ENCODE results near the gene PRMT5.
A peak's percentile ranks its signal among the peaks of the same experiment; 100 is the strongest.

PRMT5 gene

DNA sequence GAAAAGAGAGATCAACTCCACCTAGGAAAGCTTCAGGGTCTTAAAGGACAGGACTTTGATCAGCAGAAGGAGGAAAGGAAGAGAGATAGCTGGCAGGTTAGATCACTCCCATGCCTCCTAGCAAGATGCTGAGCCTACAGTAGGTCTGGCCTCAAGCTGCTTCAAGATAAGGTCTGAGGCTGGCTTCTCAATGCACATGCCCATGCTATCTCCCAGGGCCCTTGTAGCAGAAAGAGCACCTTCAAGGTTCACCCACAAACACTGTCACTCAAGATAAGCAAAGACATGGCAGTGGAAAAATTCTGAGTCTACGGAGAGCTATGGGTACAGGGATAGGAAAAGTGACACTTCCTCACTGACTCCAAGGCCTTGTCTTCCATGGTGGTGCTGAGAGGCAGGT lies 31.8 kb downstream of the PRMT5 start:
- no peak for DNase-seq (ENCODE audit: low read depth in 3 of 3)

GRCh38 chr14:22896760-22897159 lies 32.4 kb downstream of the PRMT5 start:
- no peak for DNase-seq (ENCODE audit: low read depth in 3 of 3)

DNA sequence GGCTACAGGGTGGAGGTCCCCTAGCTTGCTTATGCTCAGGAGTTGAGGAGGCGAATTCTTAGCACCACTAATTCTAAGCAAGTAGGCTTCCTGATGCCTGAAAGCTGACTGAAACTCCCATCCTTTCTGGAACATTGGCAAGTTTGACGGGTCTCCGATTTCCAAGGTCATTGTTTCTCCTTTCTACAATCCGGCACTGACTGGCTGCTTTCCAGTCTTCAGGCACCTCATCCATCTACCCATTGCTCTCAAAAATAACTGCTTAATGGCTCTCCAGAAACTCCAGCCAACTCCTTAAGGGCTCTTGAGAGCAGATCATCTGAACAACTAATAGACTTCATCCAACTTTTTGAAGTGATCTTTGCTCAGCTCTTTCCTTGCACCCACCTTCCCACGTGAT lies 32.8 kb downstream of the PRMT5 start:
- DNase-seq (ENCODE audit: low read depth in 3 of 3): no peak

- no peak for DNase-seq (ENCODE audit: low read depth in 3 of 3)
Observed at GRCh38 chr14:22895402-22895801, 33.8 kb downstream of the PRMT5 start.

- no peak for DNase-seq (ENCODE audit: low read depth in 3 of 3)
Observed at GRCh38 chr14:22893706-22894105, 35.5 kb downstream of the PRMT5 start.

- DNase-seq (ENCODE audit: low read depth in 3 of 3): no peak
Observed at GRCh38 chr14:22892488-22892887, 36.7 kb downstream of the PRMT5 start.

- DNase-seq (ENCODE audit: low read depth in 3 of 3): no peak
Observed at GRCh38 chr14:22890416-22890815, 38.8 kb downstream of the PRMT5 start.

GRCh38 chr14:22888662-22889061 lies 40.5 kb downstream of the PRMT5 start:
- DNase-seq (ENCODE audit: low read depth in 3 of 3): no peak

DNA sequence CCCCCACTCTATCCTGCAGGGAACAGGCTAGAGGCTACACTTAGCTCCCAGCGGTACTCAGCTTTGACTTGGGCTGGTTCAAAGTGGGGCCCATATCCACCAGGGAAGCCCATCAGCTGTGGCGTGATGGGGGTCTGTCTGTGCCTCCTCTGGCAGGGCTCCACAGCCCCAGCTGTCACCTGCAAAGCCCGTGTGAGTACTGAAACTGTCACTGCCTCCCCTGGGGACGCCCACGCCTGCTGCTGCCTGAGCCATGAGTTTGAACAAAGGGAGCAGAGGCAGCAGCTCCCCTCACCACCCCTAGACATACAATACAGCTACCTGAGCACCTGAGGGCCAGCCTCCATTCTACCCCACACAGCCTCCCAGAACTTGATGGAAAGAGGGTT lies 41.2 kb downstream of the PRMT5 start:
- DNase-seq (ENCODE audit: low read depth in 3 of 3): peak; percentile 43 to 61 (median 56)

- peak in 1 of 3 experiments; percentile 10 for DNase-seq (ENCODE audit: low read depth in 3 of 3)
Observed at GRCh38 chr14:22887260-22887989, 41.8 kb downstream of the PRMT5 start.

GRCh38 chr14:22886500-22887259 lies 42.5 kb downstream of the PRMT5 start:
- DNase-seq (ENCODE audit: low read depth in 3 of 3): peak; percentile 50 to 60 (median 53)

- DNase-seq (ENCODE audit: low read depth in 3 of 3): no peak
Observed at GRCh38 chr14:22885975-22886374, 43.2 kb downstream of the PRMT5 start.

GRCh38 chr14:22884738-22885523 lies 44.2 kb downstream of the PRMT5 start:
- DNase-seq (ENCODE audit: low read depth in 3 of 3): no peak

- DNase-seq (ENCODE audit: low read depth in 3 of 3): no peak
Observed at GRCh38 chr14:22884076-22884737, 45.0 kb downstream of the PRMT5 start.

DNA sequence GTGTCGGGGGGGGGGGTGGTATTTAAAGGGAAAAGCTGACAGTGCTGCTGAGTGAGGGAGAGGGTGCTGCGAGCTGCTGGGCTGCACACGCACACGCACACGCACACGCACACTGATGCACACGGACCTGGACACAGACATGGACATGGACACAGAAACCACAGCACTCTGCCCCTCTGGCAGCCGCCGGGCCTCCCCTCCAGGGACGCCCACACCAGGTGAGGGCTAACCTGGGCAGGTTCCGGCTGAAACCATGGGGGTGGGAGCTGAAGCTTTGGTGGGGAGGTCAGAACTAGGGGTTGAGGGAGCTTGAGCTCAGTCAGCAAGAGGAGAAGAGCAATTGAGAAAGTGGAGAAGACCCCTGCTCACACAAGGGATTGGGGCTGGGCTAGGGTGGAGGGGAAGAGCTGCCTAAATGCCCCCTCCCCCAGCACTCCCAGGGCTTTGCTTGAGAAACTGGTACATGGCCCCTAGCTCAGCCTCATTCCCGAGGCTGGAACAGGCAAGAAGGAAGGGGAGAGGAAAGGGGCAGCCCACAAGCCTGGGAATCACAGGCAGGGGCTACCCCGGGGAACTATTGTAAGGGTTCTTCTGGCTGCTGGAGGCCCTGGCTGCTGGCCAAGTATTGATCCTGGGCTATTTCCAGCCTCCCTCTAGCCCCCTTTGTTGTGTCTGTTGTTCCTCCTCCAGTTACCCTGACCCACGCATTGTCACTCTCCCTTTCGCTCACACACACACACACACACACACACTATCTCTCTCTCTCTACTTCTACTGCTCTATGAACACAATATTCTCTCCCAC lies 45.8 kb downstream of the PRMT5 start, which contains the start of gene REM2:
REM2 (plus strand) TSS at position 50 of the 804 bp plus-strand sequence; CDS start at position 116, 66 bp downstream.
- no peak for DNase-seq (ENCODE audit: low read depth in 3 of 3)

GRCh38 chr14:22882529-22883172 lies 46.5 kb downstream of the PRMT5 start:
- peak in 2 of 3 experiments; percentile 44 to 45 for DNase-seq (ENCODE audit: low read depth in 3 of 3)

- DNase-seq (ENCODE audit: low read depth in 3 of 3): no peak
Observed at GRCh38 chr14:22882064-22882463, 47.1 kb downstream of the PRMT5 start.

- DNase-seq (ENCODE audit: low read depth in 3 of 3): no peak
Observed at GRCh38 chr14:22878271-22879246, 50.6 kb downstream of the PRMT5 start.

- DNase-seq (ENCODE audit: low read depth in 3 of 3): no peak
Observed at GRCh38 chr14:22877000-22877501, 52.1 kb downstream of the PRMT5 start.

Measured in stimulated activated CD4-positive, alpha-beta T cell treated with anti-CD3 and anti-CD28 coated beads, TNF-alpha, amount 100 ng/mL, for 4 hours (primary cell).